Ureter (tissue), 1 donor: ENCODE measurements around the gene GOSR2. TPM values are rescaled to one million over a fixed set of nuclear protein-coding genes. Genes with fewer than 3 reads are reported as not detected.

ENCODE experiments used
- DNase-seq: peaks from one replicate; pipeline ENCODE4 v3.0.0-alpha.2; 2020; ENCODE audit warnings: low spot score
- total RNA-seq: library from RNA; stranded (reverse); gene quantifications from one replicate; pipeline ENCODE4 v1.2.4, GENCODE V29; 2023
- donor health status: DM: yes; HTN: yes; CAD: no.

The GOSR2 gene
- 66.1 TPM for total RNA-seq

DNA sequence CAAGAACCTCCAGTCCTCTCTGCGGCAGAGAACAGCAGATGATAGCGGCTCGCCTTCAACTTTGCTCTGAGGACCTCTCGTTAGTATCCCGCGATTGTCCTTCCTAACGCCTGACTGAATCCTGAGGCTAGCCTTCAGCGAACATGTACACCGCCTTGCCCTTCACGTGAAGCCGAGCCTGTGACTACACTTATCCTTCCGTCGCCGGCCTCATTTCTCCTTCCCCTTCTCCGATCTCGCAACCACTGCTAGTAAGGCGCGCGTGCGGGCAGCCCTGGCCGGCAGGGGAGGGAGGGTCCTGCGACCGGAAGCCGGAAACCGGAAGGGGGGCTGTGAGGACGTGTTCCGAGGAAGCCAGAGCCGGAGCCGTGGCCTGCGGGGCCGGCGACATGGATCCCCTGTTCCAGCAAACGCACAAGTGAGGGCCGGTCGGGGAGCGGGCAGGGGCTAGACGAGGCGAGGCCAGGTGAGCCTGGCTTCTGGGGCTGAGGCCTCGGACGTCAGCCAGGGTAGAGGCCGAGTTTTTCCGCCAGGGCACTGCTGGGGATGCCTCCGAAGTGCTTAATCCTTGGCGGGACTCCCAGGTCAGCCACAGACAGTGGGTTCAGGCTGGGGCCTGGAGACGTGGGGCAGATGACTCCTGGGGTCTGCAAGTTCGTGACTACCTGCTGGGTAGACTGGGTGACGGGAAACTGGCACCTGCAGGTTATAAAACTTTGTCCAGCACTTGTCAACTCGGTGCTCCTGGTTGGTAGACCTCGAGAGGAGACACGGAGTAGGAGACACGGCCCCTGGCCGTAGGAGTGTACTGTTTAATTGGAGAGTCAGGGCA is at the start of gene GOSR2:
GOSR2 (plus strand) TSS at position 357 of the 832 bp plus-strand sequence; CDS start at position 390, 33 bp downstream.
- DNase-seq = peak; percentile 87

DNA sequence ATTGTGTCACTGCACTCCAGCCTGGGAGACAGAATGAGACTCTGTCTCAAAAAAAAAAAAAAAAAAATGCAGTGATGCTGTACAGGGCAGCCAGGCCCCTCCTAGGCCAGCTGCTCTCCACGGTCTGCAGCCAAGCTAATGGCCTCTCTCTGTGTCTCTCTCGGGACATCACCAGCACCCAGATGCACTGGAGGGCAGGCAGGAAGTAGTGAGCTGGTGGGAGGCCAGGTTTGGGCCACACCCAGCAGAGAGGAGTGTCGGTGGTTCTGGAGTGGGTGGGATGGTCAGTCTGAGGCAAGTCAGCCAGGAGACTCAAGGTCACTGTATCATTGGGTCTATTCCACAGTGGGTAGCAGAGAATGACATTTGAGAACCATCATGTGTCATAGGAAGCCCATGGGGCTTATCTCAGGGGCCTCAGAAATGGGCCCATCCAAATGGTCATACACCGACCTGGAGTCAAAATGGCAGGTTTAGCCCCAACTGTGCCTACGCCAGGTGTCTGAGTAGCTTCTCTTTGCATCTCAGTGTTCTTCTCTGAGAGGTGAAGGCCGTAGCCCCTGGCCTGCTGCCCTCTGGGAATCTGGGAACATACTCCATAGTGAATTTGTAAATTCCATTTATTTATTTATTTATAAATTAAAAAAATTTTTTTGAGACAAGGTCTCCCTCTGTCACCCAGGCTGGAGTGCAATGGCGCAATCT is 48.9 kb upstream of the GOSR2 start:
- DNase-seq = no peak

GRCh38 chr17:46874906-46875305 is 48.1 kb upstream of the GOSR2 start:
- no peak for DNase-seq

GRCh38 chr17:46875849-46876352 is 47.1 kb upstream of the GOSR2 start:
- DNase-seq = no peak

GRCh38 chr17:46876353-46876887 is 46.5 kb upstream of the GOSR2 start:
- peak; percentile 58 for DNase-seq

DNA sequence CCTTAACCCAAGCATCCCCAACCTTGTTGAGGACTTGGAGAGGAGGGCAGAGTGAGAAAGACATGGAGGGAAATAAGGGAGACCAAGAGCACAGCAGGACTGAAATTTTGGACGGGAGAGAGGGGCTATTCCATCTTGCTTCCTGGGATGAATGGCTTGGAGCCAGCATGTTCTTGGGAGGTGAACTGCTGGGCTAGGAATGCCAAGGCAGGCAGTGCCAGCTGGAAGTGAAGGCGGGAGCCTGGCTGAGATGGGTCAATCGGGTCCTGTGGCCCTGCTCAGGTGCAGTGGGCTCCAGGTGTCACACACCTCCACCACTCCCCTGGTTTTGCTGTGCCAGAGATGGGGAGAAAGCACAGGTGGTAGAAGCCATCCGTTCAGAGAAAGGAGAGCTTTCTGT is 46.0 kb upstream of the GOSR2 start:
- no peak for DNase-seq

GRCh38 chr17:46877466-46877865 is 45.5 kb upstream of the GOSR2 start:
- DNase-seq = no peak

- DNase-seq = no peak
Observed at GRCh38 chr17:46878055-46878454, 44.9 kb upstream of the GOSR2 start.

GRCh38 chr17:46879101-46879500 is 43.9 kb upstream of the GOSR2 start:
- DNase-seq = no peak

DNA sequence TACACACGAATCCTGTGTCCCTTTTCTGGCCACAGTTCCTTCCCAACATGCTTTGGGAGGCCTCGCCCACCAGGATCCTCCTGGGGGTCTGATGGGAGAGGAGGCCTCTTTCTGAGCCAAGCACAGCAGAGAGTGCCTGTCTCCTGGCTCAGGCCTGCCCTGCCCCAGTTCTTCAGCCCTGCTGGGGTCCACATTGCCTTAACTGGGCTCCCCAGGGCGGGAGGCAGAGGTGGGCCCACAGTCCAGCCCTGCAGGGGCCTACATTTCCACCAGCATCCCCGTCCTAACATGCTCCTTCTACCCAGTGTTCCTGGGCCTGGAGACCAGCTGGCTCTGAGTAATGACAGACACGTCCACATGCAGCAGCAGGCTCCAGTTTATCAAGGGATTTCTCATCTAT is 41.9 kb upstream of the GOSR2 start:
- DNase-seq = no peak

GRCh38 chr17:46882666-46883065 is 40.3 kb upstream of the GOSR2 start:
- no peak for DNase-seq

- DNase-seq = no peak
Observed at GRCh38 chr17:46883871-46884520, 39.0 kb upstream of the GOSR2 start.

DNA sequence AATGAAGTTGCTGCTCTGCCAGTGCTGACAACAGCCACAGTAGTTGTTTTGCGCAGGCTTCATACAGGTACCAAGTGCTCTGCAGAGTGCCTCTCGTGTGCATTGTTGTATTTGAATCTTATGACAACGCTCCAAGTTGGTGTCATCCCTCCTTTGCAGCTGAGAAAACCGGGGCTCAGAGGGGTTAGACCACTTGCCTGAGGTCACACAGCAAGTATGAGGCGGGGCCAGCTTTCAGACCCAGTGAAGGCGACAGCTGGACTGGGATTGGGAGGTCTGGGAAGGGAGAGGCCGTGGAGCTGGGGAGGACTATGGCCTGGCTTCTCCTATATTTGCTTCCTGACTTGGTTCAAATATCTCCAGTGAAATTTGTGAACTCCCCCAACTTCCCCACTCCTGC is 38.4 kb upstream of the GOSR2 start:
- no peak for DNase-seq

GRCh38 chr17:46885415-46886309 is 37.3 kb upstream of the GOSR2 start:
- DNase-seq = no peak

GRCh38 chr17:46886310-46886663 is 36.7 kb upstream of the GOSR2 start:
- DNase-seq = no peak

DNA sequence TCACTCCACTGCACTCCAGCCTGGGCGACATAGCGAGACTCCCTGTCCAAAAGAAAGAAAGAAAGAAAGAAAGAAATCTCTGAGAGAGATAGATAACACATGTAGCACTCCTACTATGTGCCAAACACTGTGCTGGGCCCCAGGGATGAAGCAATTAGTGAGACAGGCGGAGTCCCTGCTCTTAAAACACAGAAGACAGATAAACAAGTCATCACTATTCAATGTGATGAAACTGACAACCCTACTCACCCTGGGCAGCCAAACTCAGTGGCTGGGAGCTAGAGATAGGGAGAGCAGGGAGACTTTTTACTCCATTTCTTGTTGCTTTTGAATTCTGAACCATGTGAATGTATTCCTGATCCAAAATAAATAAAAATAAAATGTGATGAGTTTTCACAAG is 35.2 kb upstream of the GOSR2 start:
- no peak for DNase-seq

GRCh38 chr17:46888727-46889126 is 34.2 kb upstream of the GOSR2 start:
- DNase-seq = no peak

GRCh38 chr17:46889519-46889918 is 33.4 kb upstream of the GOSR2 start:
- DNase-seq = no peak

DNA sequence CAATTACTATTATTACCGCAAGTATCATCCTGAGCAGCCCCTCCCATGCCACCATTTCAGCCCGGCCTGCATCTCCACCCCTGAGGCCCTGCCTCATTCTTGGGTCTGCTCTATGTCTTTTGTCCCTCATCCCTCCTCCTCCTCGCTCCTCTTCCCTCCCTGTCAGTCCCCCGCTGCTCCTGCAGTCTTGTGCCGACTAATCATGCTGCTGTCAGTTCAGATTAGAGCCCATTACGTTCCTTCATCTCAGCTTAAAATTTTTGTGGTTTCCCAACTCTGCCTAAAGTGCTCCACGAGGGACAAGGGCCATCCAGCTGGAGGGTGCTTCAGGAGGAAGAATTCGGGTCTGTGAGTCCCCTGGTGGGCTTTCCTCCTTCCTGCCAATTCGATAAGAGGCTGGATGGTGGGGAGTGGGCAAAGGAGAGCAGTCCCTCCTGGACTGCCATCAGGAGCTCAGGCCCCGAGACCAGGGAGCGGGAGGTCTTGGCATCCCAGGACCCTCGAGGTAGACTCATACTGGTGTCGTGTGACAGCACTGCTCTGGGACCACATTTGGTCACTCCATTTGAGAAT is 32.9 kb upstream of the GOSR2 start:
- DNase-seq = no peak

DNA sequence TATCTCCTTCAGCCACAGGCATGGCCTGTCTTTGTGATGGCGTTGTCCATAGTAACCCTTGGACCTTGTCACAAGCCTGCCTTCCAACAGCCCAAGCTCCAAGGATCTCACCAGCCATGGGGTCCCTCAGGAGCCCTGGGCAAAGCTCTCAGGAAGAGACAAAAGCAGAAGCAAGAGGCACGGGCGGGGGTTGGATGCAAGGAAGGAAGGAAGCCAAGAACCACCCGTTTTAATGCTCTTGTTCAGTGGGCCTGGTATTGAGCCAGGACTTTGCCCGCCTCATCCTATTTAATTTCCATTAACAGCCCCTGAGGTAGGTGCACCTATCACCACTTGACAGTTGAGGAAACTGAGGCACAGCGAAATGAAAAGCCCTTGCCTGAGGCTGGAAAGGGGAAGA is 32.3 kb upstream of the GOSR2 start:
- no peak for DNase-seq

DNA sequence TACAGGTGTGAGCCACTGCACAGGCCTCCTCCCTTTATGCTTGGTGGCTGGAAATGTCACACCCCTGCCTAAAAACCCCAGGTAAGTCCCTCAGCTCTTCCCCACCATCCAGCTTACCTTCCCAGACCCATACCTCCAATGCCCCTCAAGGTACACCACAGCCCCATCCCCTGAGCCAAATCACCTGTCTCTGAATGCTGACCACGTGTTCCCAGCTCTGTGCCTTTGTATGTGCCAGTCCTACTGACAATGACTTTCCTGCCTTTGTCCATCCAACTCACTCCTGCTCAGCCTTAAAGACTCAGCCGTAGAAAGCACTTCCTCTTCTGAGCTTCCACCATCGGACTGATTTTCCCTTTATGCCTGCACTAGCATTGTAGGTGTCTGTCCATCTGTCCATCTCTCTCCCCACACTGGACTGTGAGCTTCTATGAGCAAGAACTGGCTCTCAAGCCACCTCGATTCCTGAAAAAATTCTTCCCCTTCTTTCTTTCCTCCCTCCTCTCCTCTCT is 30.7 kb upstream of the GOSR2 start:
- DNase-seq = no peak
